Endothelial cell of umbilical vein (primary cell): Measurements from ENCODE around the gene SRGAP3.

Experiments used
- CTCF ChIP-seq, 2 donors: IDR thresholded peaks; 1 replicate in 1 of 2; 2 replicates in 1 of 2; pipeline ENCODE4 v1.5.1; 2011; ENCODE audit warnings: low read length in 2 of 2, mild to moderate bottlenecking in 2 of 2, moderate library complexity in 2 of 2, control low read depth in 1 of 2, inconsistent platforms in 1 of 2, low read depth in 1 of 2; ENCODE audit not compliant: insufficient read depth in 1 of 2; ENCODE audit errors: extremely low read depth in 1 of 2
- EZH2 ChIP-seq: IDR thresholded peaks from 2 replicates; pipeline ENCODE4 v1.6.1; 2012; ENCODE audit warnings: borderline replicate concordance, low read depth, mild to moderate bottlenecking, moderate library complexity, low read length, inconsistent platforms; ENCODE audit not compliant: severe bottlenecking
- GATA2 ChIP-seq: IDR thresholded peaks from 2 replicates; pipeline ENCODE4 v1.7.0; 2011; ENCODE audit warnings: low read depth, mild to moderate bottlenecking, moderate library complexity, mixed read lengths, low read length; ENCODE audit not compliant: insufficient read length, insufficient read depth
- JUN ChIP-seq: IDR thresholded peaks from 2 replicates; pipeline ENCODE4 v1.6.1; 2011; ENCODE audit warnings: borderline replicate concordance, low read depth; ENCODE audit not compliant: insufficient read length, insufficient read depth
- MAX ChIP-seq: IDR thresholded peaks from 2 replicates; pipeline ENCODE4 v1.6.1; 2011; ENCODE audit not compliant: insufficient read depth, insufficient read length
- POLR2A ChIP-seq: IDR thresholded peaks from 2 replicates; pipeline ENCODE4 v1.6.1; 2012; ENCODE audit warnings: low read depth, mild to moderate bottlenecking, control low read depth, low read length
- POLR2AphosphoS5 ChIP-seq: IDR thresholded peaks from 2 replicates; pipeline ENCODE4 v1.6.1; 2012; ENCODE audit warnings: low read depth, mild to moderate bottlenecking, control low read depth, low read length, moderate library complexity; ENCODE audit not compliant: insufficient read depth

- TF ChIP-seq CTCF (IDR thresholded peaks at IDR 0.05; ENCODE audit: extremely low read depth in 1 of 2, insufficient read depth in 1 of 2, low read depth in 1 of 2, low read length in 2 of 2): no peak
- TF ChIP-seq EZH2: no peak
- no peak for TF ChIP-seq MAX
- TF ChIP-seq POLR2A: no peak
- no peak for TF ChIP-seq GATA2
- no peak for TF ChIP-seq JUN
- TF ChIP-seq POLR2AphosphoS5: no peak
Observed at GRCh38 chr3:9207116-9207763, 42.2 kb downstream of the SRGAP3 start.
